Astrocyte (in vitro differentiated cells and primary cell): ENCODE measurements around the gene ACIN1. TPM values are rescaled to one million over a fixed set of nuclear protein-coding genes. Genes with fewer than 3 reads are reported as not detected.

Source experiments
- DNase-seq: peaks from one replicate; pipeline ENCODE4 v3.0.0-alpha.2; 2010; ENCODE audit warnings: low read depth
- FAIRE-seq: peaks from 2 replicates; lab custom pipeline; 2011; peaks lifted over from hg19 to GRCh38; lab: Jason Lieb, UNC
- H2AFZ ChIP-seq: 2 replicates; pipeline ENCODE4 v1.6.0; 2012; ENCODE audit warnings: low read depth, low read length, inconsistent platforms
- H3K27ac ChIP-seq: 2 replicates; pipeline ENCODE4 v1.5.1; 2011; ENCODE audit warnings: low read depth, low read length, inconsistent platforms
- H3K27me3 ChIP-seq: 2 replicates; pipeline ENCODE4 v1.6.0; 2011; ENCODE audit warnings: low read length, inconsistent platforms; ENCODE audit not compliant: insufficient read depth
- H3K36me3 ChIP-seq: 2 replicates; pipeline ENCODE4 v1.5.1; 2011; ENCODE audit warnings: low read length, inconsistent platforms; ENCODE audit not compliant: insufficient read depth
- H3K4me1 ChIP-seq: 2 replicates; pipeline ENCODE4 v1.5.1; 2011; ENCODE audit warnings: low read length, inconsistent platforms; ENCODE audit not compliant: insufficient read depth
- H3K4me2 ChIP-seq: 2 replicates; pipeline ENCODE4 v1.6.0; 2012; ENCODE audit warnings: low read length, inconsistent platforms
- H3K4me3 ChIP-seq: 2 replicates; pipeline ENCODE4 v1.5.1; 2011; ENCODE audit warnings: low read depth, mild to moderate bottlenecking, low read length, inconsistent platforms; ENCODE audit not compliant: insufficient read depth
- H3K79me2 ChIP-seq: 2 replicates; pipeline ENCODE4 v1.6.0; 2012; ENCODE audit warnings: mild to moderate bottlenecking, low read length, inconsistent platforms; ENCODE audit not compliant: insufficient read depth
- H3K9ac ChIP-seq: 2 replicates; pipeline ENCODE4 v1.6.0; 2012; ENCODE audit warnings: mild to moderate bottlenecking, low read length, inconsistent platforms
- H3K9me3 ChIP-seq: 2 replicates; pipeline ENCODE4 v1.5.1; 2012; ENCODE audit warnings: low read depth, mild to moderate bottlenecking, low read length, inconsistent platforms; ENCODE audit not compliant: insufficient read depth
- H4K20me1 ChIP-seq: 2 replicates; pipeline ENCODE4 v1.6.0; 2012; ENCODE audit warnings: low read length, inconsistent platforms; ENCODE audit not compliant: insufficient read depth
- H3K27ac Mint-ChIP-seq: one replicate; pipeline ENCODE4 v1.8.0; 2021; ENCODE audit warnings: mild to moderate bottlenecking, mixed read lengths; ENCODE audit not compliant: unreplicated experiment
- H3K27me3 Mint-ChIP-seq: one replicate; pipeline ENCODE4 v1.8.0; 2021; ENCODE audit warnings: low read depth, mixed read lengths; ENCODE audit not compliant: unreplicated experiment
- H3K36me3 Mint-ChIP-seq: one replicate; pipeline ENCODE4 v1.8.0; 2021; ENCODE audit warnings: low read depth, mixed read lengths; ENCODE audit not compliant: unreplicated experiment
- H3K4me1 Mint-ChIP-seq: one replicate; pipeline ENCODE4 v1.8.0; 2021; ENCODE audit warnings: low read depth, mixed read lengths; ENCODE audit not compliant: unreplicated experiment
- H3K4me3 Mint-ChIP-seq: one replicate; pipeline ENCODE4 v1.8.0; 2021; ENCODE audit warnings: mild to moderate bottlenecking, moderate library complexity, mixed read lengths; ENCODE audit not compliant: unreplicated experiment
- H3K9me3 Mint-ChIP-seq: one replicate; pipeline ENCODE4 v1.8.0; 2021; ENCODE audit warnings: mild to moderate bottlenecking, mixed read lengths; ENCODE audit not compliant: unreplicated experiment
- EZH2 ChIP-seq: IDR thresholded peaks from 2 replicates; pipeline ENCODE4 v1.6.1; 2012; ENCODE audit warnings: mild to moderate bottlenecking, low read length, inconsistent platforms; ENCODE audit not compliant: insufficient read depth
- total RNA-seq: library from RNA; stranded (reverse); gene quantifications from 2 replicates; pipeline ENCODE4 v1.2.1, GENCODE V29; 2021
- TF ChIP-seq, protein P1 (sequence below): IDR thresholded peaks from 2 replicates; pipeline ENCODE4 v1.5.1; 2011; ENCODE audit warnings: low read depth, mild to moderate bottlenecking, inconsistent platforms, low read length, moderate library complexity; ENCODE audit not compliant: insufficient read depth

Gene ACIN1
- total RNA-seq, 1 donor from 2014 or later, result 208 TPM

DNA sequence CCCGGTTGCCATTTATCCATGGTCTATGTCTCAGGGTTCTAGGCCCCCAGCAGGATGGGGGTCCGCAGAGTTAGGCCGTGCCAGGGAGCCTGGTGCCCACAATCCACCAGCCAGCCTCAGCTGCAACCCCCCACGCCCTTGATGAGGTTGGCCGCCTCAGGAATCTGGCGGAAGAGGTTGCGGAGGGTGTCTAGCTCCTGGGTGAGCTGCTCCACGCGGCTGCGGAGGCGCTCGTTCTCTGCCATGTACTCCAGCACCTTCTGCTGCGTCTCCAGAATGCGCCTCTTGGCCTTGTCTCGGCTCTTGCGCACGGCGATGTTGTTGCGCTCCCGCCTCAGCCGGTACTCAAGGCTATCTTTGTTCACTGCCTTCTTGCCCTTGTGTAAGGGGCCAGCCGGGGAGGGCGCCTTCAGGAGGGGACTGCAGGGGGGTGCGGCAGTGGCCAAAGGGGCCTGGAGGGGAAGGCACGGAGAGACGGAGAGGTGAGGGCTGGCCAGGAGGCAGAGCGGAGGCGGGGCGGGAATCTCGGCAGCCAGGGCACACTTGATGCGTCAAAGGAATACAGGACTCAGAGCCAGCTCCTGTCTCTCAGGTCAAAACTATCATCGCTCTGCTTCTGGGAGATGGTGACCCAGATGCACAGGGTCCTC, 22.6 kb upstream of the ACIN1 start:
- TF ChIP-seq, protein P1, sequence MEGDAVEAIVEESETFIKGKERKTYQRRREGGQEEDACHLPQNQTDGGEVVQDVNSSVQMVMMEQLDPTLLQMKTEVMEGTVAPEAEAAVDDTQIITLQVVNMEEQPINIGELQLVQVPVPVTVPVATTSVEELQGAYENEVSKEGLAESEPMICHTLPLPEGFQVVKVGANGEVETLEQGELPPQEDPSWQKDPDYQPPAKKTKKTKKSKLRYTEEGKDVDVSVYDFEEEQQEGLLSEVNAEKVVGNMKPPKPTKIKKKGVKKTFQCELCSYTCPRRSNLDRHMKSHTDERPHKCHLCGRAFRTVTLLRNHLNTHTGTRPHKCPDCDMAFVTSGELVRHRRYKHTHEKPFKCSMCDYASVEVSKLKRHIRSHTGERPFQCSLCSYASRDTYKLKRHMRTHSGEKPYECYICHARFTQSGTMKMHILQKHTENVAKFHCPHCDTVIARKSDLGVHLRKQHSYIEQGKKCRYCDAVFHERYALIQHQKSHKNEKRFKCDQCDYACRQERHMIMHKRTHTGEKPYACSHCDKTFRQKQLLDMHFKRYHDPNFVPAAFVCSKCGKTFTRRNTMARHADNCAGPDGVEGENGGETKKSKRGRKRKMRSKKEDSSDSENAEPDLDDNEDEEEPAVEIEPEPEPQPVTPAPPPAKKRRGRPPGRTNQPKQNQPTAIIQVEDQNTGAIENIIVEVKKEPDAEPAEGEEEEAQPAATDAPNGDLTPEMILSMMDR, result no peak
- TF ChIP-seq EZH2, result no peak
- H3K4me3 Mint-ChIP-seq, result no peak overlapping the region
- H3K36me3 Mint-ChIP-seq, result peaks cover 2% of the 10 kb centered on the region
- no peak overlapping the region for H2AFZ ChIP-seq
- H3K27ac Mint-ChIP-seq, result no peak overlapping the region
- H3K9me3 Mint-ChIP-seq, result no peaks in the 10 kb centered on the region
- peaks cover 31% of the 10 kb centered on the region for H3K4me1 Mint-ChIP-seq
- H3K9me3 ChIP-seq, result no peaks in the 10 kb centered on the region
- H3K27me3 Mint-ChIP-seq, result peaks cover 7% of the 10 kb centered on the region
- H3K79me2 ChIP-seq, result no peaks in the 10 kb centered on the region
- H3K4me3 ChIP-seq, result no peak overlapping the region
- FAIRE-seq (no peak), DNase-seq (no peak)
- no peaks in the 10 kb centered on the region for H3K27me3 ChIP-seq
- no peak overlapping the region for H3K27ac ChIP-seq
- H3K4me1 ChIP-seq, result peaks cover 38% of the 10 kb centered on the region
- no peaks in the 10 kb centered on the region for H3K36me3 ChIP-seq
- H4K20me1 ChIP-seq, result no peaks in the 10 kb centered on the region
- no peak overlapping the region for H3K9ac ChIP-seq
- H3K4me2 ChIP-seq, result no peak overlapping the region

DNA sequence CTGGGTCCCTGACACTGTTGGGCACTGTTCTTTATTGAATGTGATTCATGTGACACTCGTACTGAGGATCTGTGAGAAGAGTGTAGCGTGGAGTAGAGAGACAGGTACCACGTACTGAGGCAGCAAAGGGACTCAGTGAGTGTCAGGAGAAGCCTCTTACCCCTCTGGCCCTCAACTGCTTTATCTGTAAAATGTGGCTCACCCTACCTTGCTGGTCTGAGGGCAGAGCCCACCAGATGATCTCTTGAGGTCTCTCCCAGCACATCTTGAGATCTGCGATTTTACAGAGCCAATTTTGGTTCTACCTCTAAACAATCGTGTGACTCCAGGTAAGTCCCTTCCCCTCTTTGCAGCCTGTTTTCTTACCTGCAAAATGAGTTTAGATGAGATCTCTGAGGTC, 21.0 kb upstream of the ACIN1 start:
- Histone ChIP-seq H3K27ac (peak overlapping the region; percentile 79), H3K4me2 (peak overlapping the region; percentile 71), H3K9me3 (no peaks in the 10 kb centered on the region), H2AFZ (no peak overlapping the region), H3K36me3 (no peaks in the 10 kb centered on the region), H3K4me3 (no peak overlapping the region), H3K79me2 (no peaks in the 10 kb centered on the region), H3K4me1 (peaks cover 28% of the 10 kb centered on the region), H4K20me1 (no peaks in the 10 kb centered on the region), H3K9ac (peak overlapping the region; percentile 61), H3K27me3 (peaks cover 3% of the 10 kb centered on the region)
- DNase-seq (no peak), FAIRE-seq (no peak)
- Mint-ChIP-seq H3K27me3 (peaks cover 7% of the 10 kb centered on the region), H3K27ac (peak overlapping the region; percentile 67), H3K9me3 (no peaks in the 10 kb centered on the region), H3K36me3 (peaks cover 2% of the 10 kb centered on the region), H3K4me1 (peaks cover 22% of the 10 kb centered on the region), H3K4me3 (no peak overlapping the region)
- TF ChIP-seq, protein P1, result no peak
- no peak for TF ChIP-seq EZH2
